ENCODE results near the gene BEND5.

Gene BEND5

GRCh38 chr1:48741380-48741779 is 35.3 kb downstream of the BEND5 start:
- DNase-seq (ENCODE audit: low read depth), result no peak

GRCh38 chr1:48740621-48741020 is 36.1 kb downstream of the BEND5 start:
- TF ChIP-seq CTCF (conservative IDR thresholded peaks at IDR 0.05; ENCODE audit: low read depth, low read length), result no peak
- no peak for DNase-seq (ENCODE audit: low read depth)
- H3K4me3 ChIP-seq (ENCODE audit: low read length), result no peak overlapping the region

More at GRCh38 chr1:48741380-48741779, 35.3 kb downstream of the BEND5 start:
- no peak for TF ChIP-seq CTCF (conservative IDR thresholded peaks at IDR 0.05; ENCODE audit: low read depth, low read length)
- H3K4me3 ChIP-seq (ENCODE audit: low read length), result no peak overlapping the region

- no peak overlapping the region for H3K4me3 ChIP-seq (ENCODE audit: low read length)
- TF ChIP-seq CTCF (conservative IDR thresholded peaks at IDR 0.05; ENCODE audit: low read depth, low read length), result no peak
- DNase-seq (ENCODE audit: low read depth), result no peak
These were observed 37.6 kb downstream of the BEND5 start for GRCh38 chr1:48739091-48739490.

- no peak overlapping the region for H3K4me3 ChIP-seq (ENCODE audit: low read length)
- no peak for TF ChIP-seq CTCF (conservative IDR thresholded peaks at IDR 0.05; ENCODE audit: low read depth, low read length)
- DNase-seq (ENCODE audit: low read depth), result no peak
These were observed 38.3 kb downstream of the BEND5 start for GRCh38 chr1:48738356-48738755.

GRCh38 chr1:48735796-48736195 is 40.9 kb downstream of the BEND5 start:
- DNase-seq (ENCODE audit: low read depth), result no peak
- TF ChIP-seq CTCF (conservative IDR thresholded peaks at IDR 0.05; ENCODE audit: low read depth, low read length), result no peak
- H3K4me3 ChIP-seq (ENCODE audit: low read length), result no peak overlapping the region

GRCh38 chr1:48730164-48730910 is 46.4 kb downstream of the BEND5 start:
- TF ChIP-seq CTCF (conservative IDR thresholded peaks at IDR 0.05; ENCODE audit: low read depth, low read length), result no peak
- no peak for DNase-seq (ENCODE audit: low read depth)
- no peak overlapping the region for H3K4me3 ChIP-seq (ENCODE audit: low read length)

GRCh38 chr1:48728584-48728983 is 48.1 kb downstream of the BEND5 start:
- H3K4me3 ChIP-seq (ENCODE audit: low read length), result no peak overlapping the region
- TF ChIP-seq CTCF (conservative IDR thresholded peaks at IDR 0.05; ENCODE audit: low read depth, low read length), result no peak
- DNase-seq (ENCODE audit: low read depth), result no peak

Data from retinal pigment epithelial cell (primary cell).